Activated gamma-delta T cell treated with Interleukin-2 at 50 U/mL for 16 hours (primary cell): ENCODE results near the gene SMAD6.

Experiments
- DNase-seq: peaks from one replicate; pipeline ENCODE4 v3.0.0-alpha.2; 2020

SMAD6 gene

GRCh38 chr15:66721954-66722353 is 19.9 kb downstream of the SMAD6 start:
- no peak for DNase-seq

GRCh38 chr15:66722757-66723540 is 20.9 kb downstream of the SMAD6 start:
- DNase-seq = no peak

GRCh38 chr15:66723826-66724731 is 22.0 kb downstream of the SMAD6 start:
- DNase-seq = no peak

- no peak for DNase-seq
These were observed 22.9 kb downstream of the SMAD6 start for GRCh38 chr15:66724732-66725463.

- no peak for DNase-seq
These were observed 23.4 kb downstream of the SMAD6 start for GRCh38 chr15:66725464-66725785.

- no peak for DNase-seq
These were observed 24.4 kb downstream of the SMAD6 start for GRCh38 chr15:66726386-66726785.

- no peak for DNase-seq
These were observed 27.4 kb downstream of the SMAD6 start for GRCh38 chr15:66729331-66729951.

GRCh38 chr15:66730168-66731021 is 28.4 kb downstream of the SMAD6 start:
- DNase-seq = no peak

GRCh38 chr15:66733976-66734375 is 31.9 kb downstream of the SMAD6 start:
- DNase-seq = no peak

GRCh38 chr15:66734961-66735908 is 33.2 kb downstream of the SMAD6 start:
- no peak for DNase-seq

GRCh38 chr15:66735909-66736305 is 33.9 kb downstream of the SMAD6 start:
- DNase-seq = no peak

- no peak for DNase-seq
These were observed 35.4 kb downstream of the SMAD6 start for GRCh38 chr15:66737243-66738010.

- no peak for DNase-seq
These were observed 36.1 kb downstream of the SMAD6 start for GRCh38 chr15:66738116-66738515.

GRCh38 chr15:66738595-66738994 is 36.6 kb downstream of the SMAD6 start:
- no peak for DNase-seq

GRCh38 chr15:66739287-66739686 is 37.3 kb downstream of the SMAD6 start:
- no peak for DNase-seq

- no peak for DNase-seq
These were observed 38.8 kb downstream of the SMAD6 start for GRCh38 chr15:66740802-66741201.

- no peak for DNase-seq
These were observed 39.6 kb downstream of the SMAD6 start for GRCh38 chr15:66741646-66742045.

- DNase-seq = no peak
These were observed 40.2 kb downstream of the SMAD6 start for GRCh38 chr15:66742286-66742685.

GRCh38 chr15:66743204-66743603 is 41.2 kb downstream of the SMAD6 start:
- no peak for DNase-seq
